ENCODE results near the gene RUNX3.

Gene RUNX3

GRCh38 chr1:24961961-24962861, 32.1 kb upstream of the RUNX3 start:
- Histone ChIP-seq H3K4me1 (ENCODE audit: control insufficient read depth, insufficient read depth, low read length) (no peaks in the 10 kb centered on the region), H3K4me3 (ENCODE audit: low read depth, low read length) (no peak overlapping the region), H3K27ac (ENCODE audit: low read depth, low read length) (no peak overlapping the region), H3K9me3 (ENCODE audit: control insufficient read depth, insufficient read depth, low read depth, low read length) (no peaks in the 10 kb centered on the region), H3K9ac (ENCODE audit: low read length) (no peak overlapping the region), H3K36me3 (ENCODE audit: control insufficient read depth, insufficient read depth, low read length) (no peaks in the 10 kb centered on the region), H3K27me3 (ENCODE audit: control insufficient read depth, insufficient read depth, low read length) (no peaks in the 10 kb centered on the region)

- Histone ChIP-seq H3K4me1 (ENCODE audit: control insufficient read depth, insufficient read depth, low read length) (no peaks in the 10 kb centered on the region), H3K27ac (ENCODE audit: low read depth, low read length) (no peak overlapping the region), H3K4me3 (ENCODE audit: low read depth, low read length) (no peak overlapping the region), H3K27me3 (ENCODE audit: control insufficient read depth, insufficient read depth, low read length) (no peaks in the 10 kb centered on the region), H3K9ac (ENCODE audit: low read length) (no peak overlapping the region), H3K36me3 (ENCODE audit: control insufficient read depth, insufficient read depth, low read length) (no peaks in the 10 kb centered on the region), H3K9me3 (ENCODE audit: control insufficient read depth, insufficient read depth, low read depth, low read length) (no peaks in the 10 kb centered on the region)
Measured at GRCh38 chr1:24961334-24961733, 31.3 kb upstream of the RUNX3 start.

GRCh38 chr1:24960071-24960801, 30.2 kb upstream of the RUNX3 start:
- no peaks in the 10 kb centered on the region for H3K9me3 ChIP-seq (ENCODE audit: control insufficient read depth, insufficient read depth, low read depth, low read length)
- peaks cover 2% of the 10 kb centered on the region; the same call in 1 of the 2 replicates for H3K4me1 ChIP-seq (ENCODE audit: control insufficient read depth, insufficient read depth, low read length)
- no peak overlapping the region for H3K27ac ChIP-seq (ENCODE audit: low read depth, low read length)

GRCh38 chr1:24959623-24959975, 29.5 kb upstream of the RUNX3 start:
- H3K36me3 ChIP-seq (ENCODE audit: control insufficient read depth, insufficient read depth, low read length) = no peaks in the 10 kb centered on the region
- H3K4me3 ChIP-seq (ENCODE audit: low read depth, low read length) = no peak overlapping the region
- H3K27ac ChIP-seq (ENCODE audit: low read depth, low read length) = no peak overlapping the region
- peaks cover 4% of the 10 kb centered on the region; the same call in 1 of the 2 replicates for H3K4me1 ChIP-seq (ENCODE audit: control insufficient read depth, insufficient read depth, low read length)
- no peak overlapping the region for H3K9ac ChIP-seq (ENCODE audit: low read length)
- no peaks in the 10 kb centered on the region for H3K27me3 ChIP-seq (ENCODE audit: control insufficient read depth, insufficient read depth, low read length)
- H3K9me3 ChIP-seq (ENCODE audit: control insufficient read depth, insufficient read depth, low read depth, low read length) = no peaks in the 10 kb centered on the region

More at GRCh38 chr1:24960071-24960801, 30.2 kb upstream of the RUNX3 start:
- Histone ChIP-seq H3K27me3 (ENCODE audit: control insufficient read depth, insufficient read depth, low read length) (no peaks in the 10 kb centered on the region), H3K4me3 (ENCODE audit: low read depth, low read length) (no peak overlapping the region), H3K36me3 (ENCODE audit: control insufficient read depth, insufficient read depth, low read length) (no peaks in the 10 kb centered on the region), H3K9ac (ENCODE audit: low read length) (no peak overlapping the region)

GRCh38 chr1:24958766-24959622, 28.9 kb upstream of the RUNX3 start:
- peaks cover 4% of the 10 kb centered on the region; the same call in 1 of the 2 replicates for H3K4me1 ChIP-seq (ENCODE audit: control insufficient read depth, insufficient read depth, low read length)
- no peaks in the 10 kb centered on the region for H3K36me3 ChIP-seq (ENCODE audit: control insufficient read depth, insufficient read depth, low read length)
- H3K27me3 ChIP-seq (ENCODE audit: control insufficient read depth, insufficient read depth, low read length) = no peaks in the 10 kb centered on the region
- H3K27ac ChIP-seq (ENCODE audit: low read depth, low read length) = no peak overlapping the region
- no peaks in the 10 kb centered on the region for H3K9me3 ChIP-seq (ENCODE audit: control insufficient read depth, insufficient read depth, low read depth, low read length)
- no peak overlapping the region for H3K4me3 ChIP-seq (ENCODE audit: low read depth, low read length)
- no peak overlapping the region for H3K9ac ChIP-seq (ENCODE audit: low read length)

GRCh38 chr1:24957808-24958752, 28.0 kb upstream of the RUNX3 start:
- H3K9ac ChIP-seq (ENCODE audit: low read length) = no peak overlapping the region
- H3K27me3 ChIP-seq (ENCODE audit: control insufficient read depth, insufficient read depth, low read length) = no peaks in the 10 kb centered on the region
- no peak overlapping the region for H3K27ac ChIP-seq (ENCODE audit: low read depth, low read length)
- H3K4me3 ChIP-seq (ENCODE audit: low read depth, low read length) = no peak overlapping the region
- H3K36me3 ChIP-seq (ENCODE audit: control insufficient read depth, insufficient read depth, low read length) = no peaks in the 10 kb centered on the region
- H3K4me1 ChIP-seq (ENCODE audit: control insufficient read depth, insufficient read depth, low read length) = peaks cover 4% of the 10 kb centered on the region; the same call in 1 of the 2 replicates
- no peaks in the 10 kb centered on the region for H3K9me3 ChIP-seq (ENCODE audit: control insufficient read depth, insufficient read depth, low read depth, low read length)

GRCh38 chr1:24957016-24957807, 27.1 kb upstream of the RUNX3 start:
- Histone ChIP-seq H3K36me3 (ENCODE audit: control insufficient read depth, insufficient read depth, low read length) (no peaks in the 10 kb centered on the region), H3K4me1 (ENCODE audit: control insufficient read depth, insufficient read depth, low read length) (peaks cover 4% of the 10 kb centered on the region; the same call in 1 of the 2 replicates), H3K27ac (ENCODE audit: low read depth, low read length) (no peak overlapping the region), H3K9me3 (ENCODE audit: control insufficient read depth, insufficient read depth, low read depth, low read length) (no peaks in the 10 kb centered on the region), H3K9ac (ENCODE audit: low read length) (no peak overlapping the region), H3K4me3 (ENCODE audit: low read depth, low read length) (no peak overlapping the region), H3K27me3 (ENCODE audit: control insufficient read depth, insufficient read depth, low read length) (no peaks in the 10 kb centered on the region)

GRCh38 chr1:24955779-24956365, 25.8 kb upstream of the RUNX3 start:
- H3K4me1 ChIP-seq (ENCODE audit: control insufficient read depth, insufficient read depth, low read length) = peaks cover 4% of the 10 kb centered on the region; the same call in 1 of the 2 replicates
- no peaks in the 10 kb centered on the region for H3K36me3 ChIP-seq (ENCODE audit: control insufficient read depth, insufficient read depth, low read length)
- H3K27me3 ChIP-seq (ENCODE audit: control insufficient read depth, insufficient read depth, low read length) = no peaks in the 10 kb centered on the region
- H3K27ac ChIP-seq (ENCODE audit: low read depth, low read length) = no peak overlapping the region
- no peak overlapping the region for H3K9ac ChIP-seq (ENCODE audit: low read length)
- H3K9me3 ChIP-seq (ENCODE audit: control insufficient read depth, insufficient read depth, low read depth, low read length) = no peaks in the 10 kb centered on the region
- H3K4me3 ChIP-seq (ENCODE audit: low read depth, low read length) = no peak overlapping the region

GRCh38 chr1:24955161-24955560, 25.1 kb upstream of the RUNX3 start:
- no peaks in the 10 kb centered on the region for H3K9me3 ChIP-seq (ENCODE audit: control insufficient read depth, insufficient read depth, low read depth, low read length)
- peaks cover 9% of the 10 kb centered on the region for H3K4me1 ChIP-seq (ENCODE audit: control insufficient read depth, insufficient read depth, low read length)
- no peak overlapping the region for H3K27ac ChIP-seq (ENCODE audit: low read depth, low read length)
- H3K9ac ChIP-seq (ENCODE audit: low read length) = no peak overlapping the region
- H3K4me3 ChIP-seq (ENCODE audit: low read depth, low read length) = no peak overlapping the region
- H3K36me3 ChIP-seq (ENCODE audit: control insufficient read depth, insufficient read depth, low read length) = no peaks in the 10 kb centered on the region
- no peaks in the 10 kb centered on the region for H3K27me3 ChIP-seq (ENCODE audit: control insufficient read depth, insufficient read depth, low read length)

All from HUES6 (cell line).